PC-9 (cell line): Measurements from ENCODE around the gene GPR4. TPM values are rescaled to one million over a fixed set of nuclear protein-coding genes. Genes with fewer than 3 reads are reported as not detected.

ENCODE experiments used
- BruUV-seq: library from RNA; stranded (reverse); fragments of 400-500 nt; replicated peaks from 2 replicates; lab custom pipeline; 2021; lab: Mats Ljungman, UMichigan
- CTCF ChIA-PET: fragments of 300-600 bp; sonication (Branson Sonifier 250); formaldehyde crosslinking; loops from one replicate; lab custom pipeline; 2022; ENCODE audit warnings: antibody characterized with exemption; lab: Charles Lee
- POLR2A ChIA-PET: fragments of 300-600 bp; sonication (Branson Sonifier 250); formaldehyde crosslinking; loops from one replicate; lab custom pipeline; 2022; ENCODE audit warnings: antibody characterized with exemption; ENCODE audit not compliant: unreplicated experiment; lab: Charles Lee
- DNase-seq, 2 experiments: peaks; one replicate each; pipeline versions ENCODE4 v3.0.0 to v3.0.0-alpha.2; 2015 to 2022; ENCODE audit warnings: mixed read lengths in 1 of 2
- H2AFZ ChIP-seq: fragments of 200-600 bp; sonication (generic); 2 replicates; pipeline ENCODE4 v1.8.1; 2017; ENCODE audit warnings: antibody characterized with exemption
- H3F3A ChIP-seq: fragments of 200-600 bp; sonication (generic); 2 replicates; pipeline ENCODE4 v1.8.1; 2017; ENCODE audit warnings: antibody characterized with exemption, mild to moderate bottlenecking, low read depth; ENCODE audit not compliant: insufficient read depth
- H3K27ac ChIP-seq: fragments of 200-600 bp; sonication (generic); 2 replicates; pipeline ENCODE4 v1.6.1; 2016; ENCODE audit warnings: mixed run types
- H3K27me3 ChIP-seq: fragments of 200-600 bp; sonication (generic); 2 replicates; pipeline ENCODE4 v1.6.1; 2016; ENCODE audit warnings: low read depth, mixed run types; ENCODE audit not compliant: insufficient read depth
- H3K36me3 ChIP-seq: fragments of 200-600 bp; sonication (generic); 2 replicates; pipeline ENCODE4 v1.6.1; 2016; ENCODE audit warnings: low read depth, mixed run types
- H3K4me1 ChIP-seq: fragments of 200-600 bp; sonication (generic); replicated peaks from 2 replicates; pipeline ENCODE4 v1.6.1; 2016; ENCODE audit warnings: mixed run types; ENCODE audit not compliant: insufficient read depth
- H3K4me2 ChIP-seq: fragments of 200-600 bp; sonication (generic); 2 replicates; pipeline ENCODE4 v1.6.1; 2017; ENCODE audit warnings: mixed run types
- H3K4me3 ChIP-seq: fragments of 200-600 bp; sonication (generic); 2 replicates; pipeline ENCODE4 v1.6.1; 2016; ENCODE audit warnings: mixed run types
- H3K79me2 ChIP-seq: fragments of 200-600 bp; sonication (generic); 2 replicates; pipeline ENCODE4 v1.6.1; 2017; ENCODE audit warnings: low read depth, mixed run types
- H3K9me2 ChIP-seq: fragments of 200-600 bp; sonication (generic); 2 replicates; pipeline ENCODE4 v1.8.1; 2017; ENCODE audit warnings: mild to moderate bottlenecking; ENCODE audit not compliant: insufficient read depth
- H3K9me3 ChIP-seq: fragments of 200-600 bp; sonication (generic); 2 replicates; pipeline ENCODE4 v1.8.1; 2016; ENCODE audit warnings: low read depth; ENCODE audit not compliant: insufficient read depth
- H4K20me1 ChIP-seq: fragments of 200-600 bp; sonication (generic); 2 replicates; pipeline ENCODE4 v1.8.1; 2017; ENCODE audit not compliant: insufficient read depth
- EZH2 ChIP-seq: fragments of 200-600 bp; sonication (generic); IDR thresholded peaks from 2 replicates; pipeline ENCODE4 v1.8.0; 2017; ENCODE audit warnings: antibody characterized with exemption, low read depth
- intact Hi-C: fragments of 100-400 bp; cut with micrococcal nuclease; formaldehyde crosslinking; loops from one replicate; pipeline ENCODE4 v1.10.0; 2022; ENCODE audit not compliant: unreplicated experiment
- total RNA-seq: library from RNA; stranded (reverse); gene quantifications from 2 replicates; pipeline ENCODE4 v1.2.3, GENCODE V29; 2021
- TF ChIP-seq, protein P1 (sequence below): fragments of 200-600 bp; sonication (generic); conservative IDR thresholded peaks from 2 replicates; pipeline ENCODE4 v1.6.1; 2017; ENCODE audit warnings: mixed run types, antibody characterized with exemption, mild to moderate bottlenecking, moderate library complexity

Gene GPR4
- total RNA-seq, 1 experiment from 2014 or later, result not detected

- intact Hi-C loops, result no loop called here
- H2AFZ ChIP-seq, result no peak overlapping the region
- BruUV-seq, result no TSS peak
- POLR2A ChIA-PET, result interaction anchor here (0.5 to 0.8 kb wide), 4 partner anchors 40 to 58 kb away, joined by 3 to 6 read pairs (median 4); no protein-coding TSS in a partner anchor
- peaks cover 54% of the 10 kb centered on the region for H3F3A ChIP-seq
- no peaks in the 10 kb centered on the region for H3K36me3 ChIP-seq
- no peak overlapping the region; the same call in 1 of the 2 replicates for H3K4me3 ChIP-seq
- no peaks in the 10 kb centered on the region for H3K9me3 ChIP-seq
- H3K79me2 ChIP-seq, result peaks cover 64% of the 10 kb centered on the region
- TF ChIP-seq, protein P1, sequence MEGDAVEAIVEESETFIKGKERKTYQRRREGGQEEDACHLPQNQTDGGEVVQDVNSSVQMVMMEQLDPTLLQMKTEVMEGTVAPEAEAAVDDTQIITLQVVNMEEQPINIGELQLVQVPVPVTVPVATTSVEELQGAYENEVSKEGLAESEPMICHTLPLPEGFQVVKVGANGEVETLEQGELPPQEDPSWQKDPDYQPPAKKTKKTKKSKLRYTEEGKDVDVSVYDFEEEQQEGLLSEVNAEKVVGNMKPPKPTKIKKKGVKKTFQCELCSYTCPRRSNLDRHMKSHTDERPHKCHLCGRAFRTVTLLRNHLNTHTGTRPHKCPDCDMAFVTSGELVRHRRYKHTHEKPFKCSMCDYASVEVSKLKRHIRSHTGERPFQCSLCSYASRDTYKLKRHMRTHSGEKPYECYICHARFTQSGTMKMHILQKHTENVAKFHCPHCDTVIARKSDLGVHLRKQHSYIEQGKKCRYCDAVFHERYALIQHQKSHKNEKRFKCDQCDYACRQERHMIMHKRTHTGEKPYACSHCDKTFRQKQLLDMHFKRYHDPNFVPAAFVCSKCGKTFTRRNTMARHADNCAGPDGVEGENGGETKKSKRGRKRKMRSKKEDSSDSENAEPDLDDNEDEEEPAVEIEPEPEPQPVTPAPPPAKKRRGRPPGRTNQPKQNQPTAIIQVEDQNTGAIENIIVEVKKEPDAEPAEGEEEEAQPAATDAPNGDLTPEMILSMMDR, result no peak
- no peak for TF ChIP-seq EZH2
- CTCF ChIA-PET, result no interaction called here
- H3K4me1 ChIP-seq, result peaks cover 51% of the 10 kb centered on the region
- no peak for DNase-seq
- H3K27ac ChIP-seq, result peak overlapping the region; percentile 94
- peak overlapping the region; percentile 71 for H3K4me2 ChIP-seq
- H3K27me3 ChIP-seq, result no peaks in the 10 kb centered on the region
- no peaks in the 10 kb centered on the region for H4K20me1 ChIP-seq
- no peaks in the 10 kb centered on the region for H3K9me2 ChIP-seq
Measured at GRCh38 chr19:45576682-45577081, 25.3 kb downstream of the GPR4 start.

DNA sequence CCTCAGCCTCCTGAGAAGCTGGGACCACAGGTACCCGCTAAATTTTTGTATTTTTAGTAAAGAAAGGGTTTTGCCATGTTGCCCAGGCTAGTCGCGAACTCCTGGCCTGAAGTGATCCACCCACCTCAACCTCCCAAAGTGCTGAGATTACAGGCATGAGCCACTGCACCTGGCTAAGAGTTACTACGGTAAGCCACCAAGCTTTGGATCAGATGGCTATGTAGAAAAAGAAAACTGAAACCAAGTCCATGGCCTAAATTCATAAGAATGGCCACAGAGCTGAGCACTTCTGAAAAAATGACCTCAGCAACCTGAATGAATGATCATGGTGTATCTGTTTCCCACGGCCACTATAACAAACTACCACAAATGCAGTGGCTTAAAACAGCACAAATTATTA is 26.8 kb downstream of the GPR4 start:
- no TSS peak for BruUV-seq
- H3K9me2 ChIP-seq, result no peaks in the 10 kb centered on the region
- ChIA-PET CTCF (interaction anchor here (0.6 kb wide), 1 partner anchor 86 kb away, joined by 9 read pairs; no protein-coding TSS in a partner anchor), POLR2A (interaction anchor here (0.5 kb wide), 1 partner anchor 9 kb away, joined by 4 read pairs; no protein-coding TSS in a partner anchor)
- no peaks in the 10 kb centered on the region for H3K27me3 ChIP-seq
- TF ChIP-seq, protein P1, result no peak
- TF ChIP-seq EZH2, result no peak
- H4K20me1 ChIP-seq, result no peaks in the 10 kb centered on the region
- peak overlapping the region; percentile 94 for H3K27ac ChIP-seq
- no peaks in the 10 kb centered on the region for H3K9me3 ChIP-seq
- no peak overlapping the region for H3K4me3 ChIP-seq
- H3K4me2 ChIP-seq, result 0 out of 2 replicates have a peak overlapping the region, but pooled peaks have one; percentile 71
- no peak overlapping the region for H2AFZ ChIP-seq
- H3K79me2 ChIP-seq, result peaks cover 60% of the 10 kb centered on the region
- peaks cover 55% of the 10 kb centered on the region for H3K4me1 ChIP-seq
- H3F3A ChIP-seq, result peaks cover 57% of the 10 kb centered on the region
- DNase-seq, result no peak
- intact Hi-C loops, result no loop called here
- H3K36me3 ChIP-seq, result no peaks in the 10 kb centered on the region

DNA sequence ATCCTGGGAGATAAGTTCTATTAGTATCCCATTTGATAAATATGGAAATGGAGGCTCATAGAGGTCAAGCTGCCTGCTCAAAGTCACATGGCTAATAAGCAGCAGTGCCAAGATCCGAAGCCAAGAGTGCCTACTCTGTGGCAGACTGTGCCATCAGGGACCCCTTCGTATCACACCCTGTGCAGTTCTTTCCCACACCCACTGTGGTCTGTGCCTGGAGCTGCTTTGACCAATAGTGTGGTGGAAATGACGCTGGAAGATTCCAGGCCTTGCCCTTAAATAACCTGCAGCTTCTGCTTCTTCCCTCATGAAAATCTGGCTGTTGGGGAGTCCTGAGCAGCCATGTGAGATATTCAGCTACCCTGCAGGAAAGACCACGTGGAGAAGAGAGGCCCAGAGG is 27.5 kb downstream of the GPR4 start:
- BruUV-seq, result no TSS peak
- Histone ChIP-seq H3K27me3 (no peaks in the 10 kb centered on the region), H3K27ac (peak overlapping the region; percentile 94; the same call in 1 of the 2 replicates), H3K9me3 (no peaks in the 10 kb centered on the region), H3K4me3 (no peak overlapping the region), H3K79me2 (peaks cover 64% of the 10 kb centered on the region), H3K4me2 (no peak overlapping the region), H3F3A (peaks cover 60% of the 10 kb centered on the region), H3K9me2 (no peaks in the 10 kb centered on the region), H3K36me3 (no peaks in the 10 kb centered on the region), H4K20me1 (no peaks in the 10 kb centered on the region), H3K4me1 (peaks cover 61% of the 10 kb centered on the region), H2AFZ (no peak overlapping the region)
- TF ChIP-seq, protein P1, result no peak
- no peak for TF ChIP-seq EZH2
- ChIA-PET CTCF (no interaction called here), POLR2A (interaction anchor here (0.5 kb wide), 1 partner anchor 10 kb away, joined by 4 read pairs; no protein-coding TSS in a partner anchor)
- no peak for DNase-seq
- intact Hi-C loops, result no loop called here
